ENCODE data around the gene MBTPS2. TPM values are rescaled to one million over a fixed set of nuclear protein-coding genes. Genes with fewer than 3 reads are reported as not detected.

The MBTPS2 gene
- total RNA-seq, result 13.3 and 15.1 TPM in 2 replicates

DNA sequence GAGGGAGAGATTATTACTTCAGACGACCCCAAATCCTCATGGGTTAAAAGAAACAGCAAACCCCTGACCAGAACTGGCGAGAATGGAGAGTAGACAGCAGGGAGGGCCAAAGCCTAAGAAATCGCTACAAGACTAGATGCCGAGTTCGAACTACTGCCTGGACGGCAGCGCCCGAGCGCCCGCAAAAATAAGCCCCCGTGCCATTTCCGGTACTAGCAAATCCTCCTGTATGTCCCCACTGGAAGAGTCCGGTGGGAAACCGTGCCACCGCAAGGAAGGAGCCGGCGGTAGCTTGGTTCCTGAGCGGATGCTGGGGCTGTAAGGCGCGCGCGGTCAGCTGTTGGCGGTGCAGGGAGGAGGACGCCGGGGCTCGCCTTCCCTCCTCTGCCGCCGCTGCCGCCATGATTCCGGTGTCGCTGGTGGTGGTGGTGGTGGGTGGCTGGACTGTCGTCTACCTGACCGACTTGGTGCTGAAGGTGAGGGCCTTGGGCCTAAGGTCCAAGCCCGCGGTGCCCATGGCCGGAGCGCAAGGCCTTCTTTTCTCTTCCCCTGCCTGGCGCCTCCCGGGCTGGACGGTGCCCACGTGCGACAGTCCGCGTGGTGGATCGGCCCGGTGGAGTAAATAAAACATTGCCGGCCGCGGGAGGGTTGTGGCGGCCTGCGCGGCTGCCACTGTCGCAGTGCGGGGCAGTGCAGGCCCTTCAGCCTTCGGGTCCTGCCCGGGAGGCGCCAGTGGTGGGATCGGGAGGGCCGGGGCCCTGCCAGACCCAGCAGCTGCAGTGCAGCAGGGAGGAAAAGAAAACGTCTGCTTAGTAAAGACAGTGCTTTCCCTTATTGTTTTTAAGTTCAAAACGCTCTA, at the start of gene MBTPS2:
MBTPS2 (plus strand) TSS at position 284 of the 859 bp plus-strand sequence; CDS start at position 402, 118 bp downstream.
- TF ChIP-seq, protein P1, sequence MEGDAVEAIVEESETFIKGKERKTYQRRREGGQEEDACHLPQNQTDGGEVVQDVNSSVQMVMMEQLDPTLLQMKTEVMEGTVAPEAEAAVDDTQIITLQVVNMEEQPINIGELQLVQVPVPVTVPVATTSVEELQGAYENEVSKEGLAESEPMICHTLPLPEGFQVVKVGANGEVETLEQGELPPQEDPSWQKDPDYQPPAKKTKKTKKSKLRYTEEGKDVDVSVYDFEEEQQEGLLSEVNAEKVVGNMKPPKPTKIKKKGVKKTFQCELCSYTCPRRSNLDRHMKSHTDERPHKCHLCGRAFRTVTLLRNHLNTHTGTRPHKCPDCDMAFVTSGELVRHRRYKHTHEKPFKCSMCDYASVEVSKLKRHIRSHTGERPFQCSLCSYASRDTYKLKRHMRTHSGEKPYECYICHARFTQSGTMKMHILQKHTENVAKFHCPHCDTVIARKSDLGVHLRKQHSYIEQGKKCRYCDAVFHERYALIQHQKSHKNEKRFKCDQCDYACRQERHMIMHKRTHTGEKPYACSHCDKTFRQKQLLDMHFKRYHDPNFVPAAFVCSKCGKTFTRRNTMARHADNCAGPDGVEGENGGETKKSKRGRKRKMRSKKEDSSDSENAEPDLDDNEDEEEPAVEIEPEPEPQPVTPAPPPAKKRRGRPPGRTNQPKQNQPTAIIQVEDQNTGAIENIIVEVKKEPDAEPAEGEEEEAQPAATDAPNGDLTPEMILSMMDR (IDR thresholded peaks at IDR 0.05; ENCODE audit: insufficient read depth, low read length, poor library complexity, severe bottlenecking), result peak; percentile 11
- Histone ChIP-seq H3K36me3 (ENCODE audit: control insufficient read depth, insufficient read depth, low read length) (no peaks in the 10 kb centered on the region), H3K27me3 (ENCODE audit: control insufficient read depth, insufficient read depth, low read length) (no peaks in the 10 kb centered on the region), H3K4me3 (ENCODE audit: low read depth, low read length) (peak within 1 kb of the TSS; percentile 58)
- DNase-seq (ENCODE audit: low read depth), result peak; percentile 50

DNA sequence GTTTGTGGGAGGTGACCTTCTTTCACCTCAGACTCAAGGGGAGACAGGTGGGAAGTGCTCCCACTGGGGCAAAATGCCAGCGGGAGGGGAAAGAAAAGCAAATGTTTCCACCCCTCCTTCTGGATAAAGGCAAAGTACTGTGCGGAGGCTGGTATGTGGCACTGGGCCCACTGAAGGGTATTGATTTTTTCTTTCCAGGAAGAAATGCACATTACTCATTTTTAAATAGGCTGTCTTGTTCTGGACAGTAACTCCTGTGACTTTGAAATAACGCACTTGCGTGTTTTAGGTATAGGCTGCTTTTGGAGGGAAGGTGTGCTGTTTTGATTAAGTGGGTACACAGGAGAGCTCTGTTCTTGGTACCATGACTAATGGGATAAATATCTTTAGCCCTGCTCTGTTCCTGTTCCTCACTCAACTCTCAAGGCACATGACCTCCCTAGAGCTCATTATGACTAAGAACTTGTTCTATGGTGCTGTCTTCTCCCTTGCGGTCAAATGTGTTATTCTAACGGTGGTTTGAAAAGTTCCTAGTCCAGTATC, 40.7 kb upstream of the MBTPS2 start:
- TF ChIP-seq, protein P1 (IDR thresholded peaks at IDR 0.05; ENCODE audit: insufficient read depth, low read length, poor library complexity, severe bottlenecking), result no peak
- Histone ChIP-seq H3K36me3 (ENCODE audit: control insufficient read depth, insufficient read depth, low read length) (no peaks in the 10 kb centered on the region), H3K4me3 (ENCODE audit: low read depth, low read length) (no peak overlapping the region), H3K27me3 (ENCODE audit: control insufficient read depth, insufficient read depth, low read length) (no peaks in the 10 kb centered on the region)
- peak; percentile 78 for DNase-seq (ENCODE audit: low read depth)

DNA sequence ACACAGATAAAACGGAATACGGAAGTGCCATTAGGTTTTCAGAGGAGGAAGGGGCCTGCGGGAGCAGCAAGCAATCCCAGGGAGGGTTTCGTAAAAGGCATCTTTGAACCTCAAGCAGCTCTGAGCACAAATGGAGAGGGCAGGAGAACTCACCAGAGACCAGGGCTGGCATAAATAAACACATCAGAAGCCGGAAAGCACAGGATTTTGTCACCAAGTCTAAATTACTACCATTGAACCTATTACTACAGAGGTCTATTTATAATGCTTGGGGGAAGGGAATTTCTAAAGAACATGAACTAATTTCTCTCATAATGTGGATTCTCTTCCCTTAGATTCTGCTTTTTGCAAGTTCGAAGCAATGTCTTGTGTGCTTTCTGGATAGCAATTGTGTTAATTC, 39.6 kb upstream of the MBTPS2 start:
- Histone ChIP-seq H3K4me3 (ENCODE audit: low read depth, low read length) (no peak overlapping the region), H3K36me3 (ENCODE audit: control insufficient read depth, insufficient read depth, low read length) (no peaks in the 10 kb centered on the region), H3K27me3 (ENCODE audit: control insufficient read depth, insufficient read depth, low read length) (no peaks in the 10 kb centered on the region)
- TF ChIP-seq, protein P1 (IDR thresholded peaks at IDR 0.05; ENCODE audit: insufficient read depth, low read length, poor library complexity, severe bottlenecking), result no peak
- no peak for DNase-seq (ENCODE audit: low read depth)

DNA sequence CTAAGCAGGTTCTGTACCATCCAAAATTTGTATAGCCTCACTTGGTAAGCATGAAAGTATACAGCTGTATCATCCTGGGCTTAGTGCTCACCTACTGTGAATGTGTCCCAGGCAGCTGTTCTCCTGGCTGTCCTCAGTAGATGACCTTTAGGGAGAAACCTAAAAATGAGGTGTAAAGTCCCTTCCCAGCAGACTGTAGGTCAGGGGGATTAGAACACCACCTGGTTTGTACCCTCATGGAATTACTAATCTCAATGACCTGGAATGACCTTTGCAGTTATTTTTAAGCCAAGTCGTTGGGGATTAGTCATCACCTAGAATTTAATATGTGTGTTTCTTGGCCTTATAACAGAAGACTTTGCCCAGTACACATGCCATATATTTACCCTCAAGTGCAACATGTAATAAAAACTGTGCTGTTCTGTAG, 39.1 kb upstream of the MBTPS2 start:
- H3K27me3 ChIP-seq (ENCODE audit: control insufficient read depth, insufficient read depth, low read length), result no peaks in the 10 kb centered on the region
- no peak overlapping the region for H3K4me3 ChIP-seq (ENCODE audit: low read depth, low read length)
- no peaks in the 10 kb centered on the region for H3K36me3 ChIP-seq (ENCODE audit: control insufficient read depth, insufficient read depth, low read length)
- TF ChIP-seq, protein P1 (IDR thresholded peaks at IDR 0.05; ENCODE audit: insufficient read depth, low read length, poor library complexity, severe bottlenecking), result no peak
- no peak for DNase-seq (ENCODE audit: low read depth)

DNA sequence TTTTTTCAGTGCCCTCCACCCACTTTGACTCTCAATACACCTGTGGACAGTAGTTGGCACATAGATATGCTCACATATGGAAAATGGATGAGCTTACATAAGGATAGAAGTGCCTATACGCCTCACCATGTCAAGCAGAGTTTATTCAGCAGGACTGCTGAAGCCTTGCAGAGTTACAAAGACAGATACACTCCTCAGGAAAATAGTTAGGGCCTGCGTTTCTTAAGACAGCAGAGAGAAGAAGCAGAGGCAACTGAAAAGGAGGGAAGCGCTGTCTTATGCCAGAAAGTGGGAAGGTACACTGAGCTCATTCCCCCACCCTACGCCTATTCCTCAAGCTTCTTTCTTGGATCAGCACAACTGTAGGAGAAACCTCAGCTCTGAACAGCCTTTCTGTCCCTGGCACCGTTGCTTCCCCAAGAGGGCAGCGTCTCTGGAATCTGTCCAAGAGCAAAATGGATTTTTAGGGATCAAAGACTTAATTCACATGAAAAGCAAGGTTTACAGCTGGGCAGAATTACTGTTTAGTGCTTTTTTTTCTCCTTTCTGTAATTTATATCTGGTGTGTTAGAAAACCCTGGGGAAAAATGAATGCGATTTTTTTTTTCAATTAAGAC, 37.3 kb upstream of the MBTPS2 start:
- no peak for DNase-seq (ENCODE audit: low read depth)
- H3K4me3 ChIP-seq (ENCODE audit: low read depth, low read length), result no peak overlapping the region
- no peaks in the 10 kb centered on the region for H3K27me3 ChIP-seq (ENCODE audit: control insufficient read depth, insufficient read depth, low read length)
- no peaks in the 10 kb centered on the region for H3K36me3 ChIP-seq (ENCODE audit: control insufficient read depth, insufficient read depth, low read length)
- TF ChIP-seq, protein P1 (IDR thresholded peaks at IDR 0.05; ENCODE audit: insufficient read depth, low read length, poor library complexity, severe bottlenecking), result no peak
